ENCODE data around the gene ZC3H12D. TPM values are rescaled to one million over a fixed set of nuclear protein-coding genes. Genes with fewer than 3 reads are reported as not detected.
A peak's percentile ranks its signal among the peaks of the same experiment; 100 is the strongest.

ZC3H12D gene
- total and polyA plus RNA-seq, 2 donors (not counting 1 experiment from before 2014, with no cell fraction given): 63.1 to 190 TPM

DNA sequence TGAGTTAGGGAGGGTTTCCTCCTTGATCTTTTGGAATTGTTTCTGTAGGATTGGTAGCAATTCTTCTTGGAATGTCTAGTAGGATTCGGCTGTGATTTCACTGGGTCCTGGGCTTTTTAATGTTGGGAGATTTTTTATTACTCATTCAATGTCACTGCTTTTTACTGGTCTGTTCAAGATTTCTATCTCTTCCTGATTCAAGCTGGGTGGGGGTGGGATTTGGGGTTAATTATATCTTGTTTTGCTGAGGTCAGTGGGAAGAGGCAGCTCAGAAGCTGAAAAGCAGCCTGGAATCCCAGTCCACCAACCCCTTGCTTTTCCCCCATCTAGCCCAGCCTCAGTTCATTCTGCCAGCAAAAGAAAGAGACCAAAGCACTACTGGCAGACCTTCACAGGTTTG is 45.2 kb downstream of the ZC3H12D start:
- Histone ChIP-seq H3K4me3 (ENCODE audit: control extremely low read depth in 1 of 5, extremely low read depth in 1 of 5, insufficient read depth in 1 of 5, low read depth in 2 of 5, low read length in 4 of 5) (no peak overlapping the region), H3K79me2 (ENCODE audit: control insufficient read depth, insufficient read depth, low read length) (peaks cover 3% of the 10 kb centered on the region), H3K9ac (ENCODE audit: low read length) (no peak overlapping the region), H3K4me1 (ENCODE audit: control insufficient read depth in 2 of 2, insufficient read depth in 2 of 2, low read length in 2 of 2) (peaks cover 4 to 6% of the 10 kb centered on the region in 2 donors), H3K27me3 (replicated peaks in 1 of 4; ENCODE audit: control extremely low read depth in 1 of 4, control insufficient read depth in 3 of 4, insufficient read depth in 4 of 4, low read length in 3 of 4) (no peaks in the 10 kb centered on the region), H3K36me3 (replicated peaks in 1 of 2; ENCODE audit: control extremely low read depth in 1 of 2, control insufficient read depth in 1 of 2, extremely low read depth in 1 of 2, insufficient read depth in 2 of 2, low read length in 1 of 2) (no peaks in the 10 kb centered on the region), H3K9me3 (ENCODE audit: control extremely low read depth in 1 of 3, control insufficient read depth in 2 of 3, insufficient read depth in 1 of 3, low read length in 2 of 3) (peaks cover 0 to 2% (median 0%) of the 10 kb centered on the region in 3 donors), H3K27ac (ENCODE audit: low read length in 2 of 2) (no peak overlapping the region), H4K20me1 (ENCODE audit: control insufficient read depth, insufficient read depth, low read length, poor library complexity, severe bottlenecking) (no peaks in the 10 kb centered on the region), H2AFZ (ENCODE audit: insufficient read depth, low read depth, low read length, poor library complexity, severe bottlenecking) (no peak overlapping the region), H3K4me2 (replicated peaks; ENCODE audit: low read depth, low read length, poor library complexity, severe bottlenecking) (no peak overlapping the region)
- ChIA-PET CTCF (interaction anchor here (0.6 to 2.5 kb wide), 3 partner anchors 8 to 171 kb away, joined by 4 to 16 read pairs (median 10); no protein-coding TSS in a partner anchor), POLR2A (interaction anchor here (0.8 kb wide), 1 partner anchor 21 kb away, joined by 4 read pairs; no protein-coding TSS in a partner anchor)
- TF ChIP-seq, protein P1, sequence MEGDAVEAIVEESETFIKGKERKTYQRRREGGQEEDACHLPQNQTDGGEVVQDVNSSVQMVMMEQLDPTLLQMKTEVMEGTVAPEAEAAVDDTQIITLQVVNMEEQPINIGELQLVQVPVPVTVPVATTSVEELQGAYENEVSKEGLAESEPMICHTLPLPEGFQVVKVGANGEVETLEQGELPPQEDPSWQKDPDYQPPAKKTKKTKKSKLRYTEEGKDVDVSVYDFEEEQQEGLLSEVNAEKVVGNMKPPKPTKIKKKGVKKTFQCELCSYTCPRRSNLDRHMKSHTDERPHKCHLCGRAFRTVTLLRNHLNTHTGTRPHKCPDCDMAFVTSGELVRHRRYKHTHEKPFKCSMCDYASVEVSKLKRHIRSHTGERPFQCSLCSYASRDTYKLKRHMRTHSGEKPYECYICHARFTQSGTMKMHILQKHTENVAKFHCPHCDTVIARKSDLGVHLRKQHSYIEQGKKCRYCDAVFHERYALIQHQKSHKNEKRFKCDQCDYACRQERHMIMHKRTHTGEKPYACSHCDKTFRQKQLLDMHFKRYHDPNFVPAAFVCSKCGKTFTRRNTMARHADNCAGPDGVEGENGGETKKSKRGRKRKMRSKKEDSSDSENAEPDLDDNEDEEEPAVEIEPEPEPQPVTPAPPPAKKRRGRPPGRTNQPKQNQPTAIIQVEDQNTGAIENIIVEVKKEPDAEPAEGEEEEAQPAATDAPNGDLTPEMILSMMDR (IDR thresholded peaks at IDR 0.05): no peak
- no peak for TF ChIP-seq EZH2 (IDR thresholded peaks at IDR 0.05; ENCODE audit: borderline replicate concordance, insufficient read depth, low read depth, low read length, poor library complexity, severe bottlenecking)
- no CpG with 5 or more reads among the region's 1 CpG for whole genome bisulfite sequencing (ENCODE audit: insufficient coverage)
- no peak overlapping the region for H3K27ac Mint-ChIP-seq
- H3K27me3 Mint-ChIP-seq: no peaks in the 10 kb centered on the region
- H3K9me3 Mint-ChIP-seq (ENCODE audit: insufficient read depth): no peaks in the 10 kb centered on the region
- H3K4me3 Mint-ChIP-seq: no peak overlapping the region
- intact Hi-C loops (cut with micrococcal nuclease): no loop called here
- DNase-seq: no peak
- H3K4me1 Mint-ChIP-seq: peaks cover 30% of the 10 kb centered on the region
- no peak for ATAC-seq (ENCODE audit: low read depth)

DNA sequence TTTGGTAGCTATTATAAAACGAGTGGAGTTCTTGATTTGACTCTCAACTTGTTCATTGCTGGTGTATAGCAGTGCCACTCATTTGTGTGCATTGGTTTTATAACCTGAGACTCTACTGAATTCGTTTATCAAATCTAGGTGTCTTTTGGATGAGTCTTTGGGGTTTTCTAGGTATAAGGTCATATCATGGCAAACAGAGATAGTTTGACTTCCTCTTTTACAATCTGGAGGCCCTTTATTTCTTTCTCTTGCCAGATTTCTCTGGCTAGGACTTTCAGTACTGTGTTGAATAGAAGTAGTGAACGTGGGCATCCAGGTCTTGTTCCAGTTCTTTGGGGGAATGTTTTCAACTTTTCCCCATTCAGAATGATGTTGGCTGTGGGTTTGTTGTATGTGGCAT is 46.0 kb downstream of the ZC3H12D start:
- DNase-seq (peak; percentile 31), ATAC-seq (ENCODE audit: low read depth) (peak; percentile 62)
- Mint-ChIP-seq H3K27ac (peak overlapping the region; percentile 41), H3K9me3 (ENCODE audit: insufficient read depth) (no peaks in the 10 kb centered on the region), H3K4me3 (peak overlapping the region; percentile 29), H3K27me3 (no peaks in the 10 kb centered on the region), H3K4me1 (peaks cover 29% of the 10 kb centered on the region)
- no peaks in the 10 kb centered on the region for H3K27me3 ChIP-seq (replicated peaks in 1 of 4; ENCODE audit: control extremely low read depth in 1 of 4, control insufficient read depth in 3 of 4, insufficient read depth in 4 of 4, low read length in 3 of 4)
- H2AFZ ChIP-seq (ENCODE audit: insufficient read depth, low read depth, low read length, poor library complexity, severe bottlenecking): peak overlapping the region; percentile 3
- TF ChIP-seq EZH2 (IDR thresholded peaks at IDR 0.05; ENCODE audit: borderline replicate concordance, insufficient read depth, low read depth, low read length, poor library complexity, severe bottlenecking): no peak
- TF ChIP-seq, protein P1 (IDR thresholded peaks at IDR 0.05): no peak
- POLR2A ChIA-PET: interaction anchor here (0.8 kb wide), 1 partner anchor 22 kb away, joined by 4 read pairs; no protein-coding TSS in a partner anchor
- no peak overlapping the region for H3K9ac ChIP-seq (ENCODE audit: low read length)
- H3K9me3 ChIP-seq (ENCODE audit: control extremely low read depth in 1 of 3, control insufficient read depth in 2 of 3, insufficient read depth in 1 of 3, low read length in 2 of 3): peaks cover 0 to under 1% (median 0%) of the 10 kb centered on the region in 3 donors
- no peak overlapping the region for H3K4me3 ChIP-seq (ENCODE audit: control extremely low read depth in 1 of 5, extremely low read depth in 1 of 5, insufficient read depth in 1 of 5, low read depth in 2 of 5, low read length in 4 of 5)
- CTCF ChIA-PET: interaction anchor here (0.8 kb wide), 1 partner anchor 77 kb away, joined by 3 read pairs; no protein-coding TSS in a partner anchor
- H4K20me1 ChIP-seq (ENCODE audit: control insufficient read depth, insufficient read depth, low read length, poor library complexity, severe bottlenecking): no peaks in the 10 kb centered on the region
- WGBS (ENCODE audit: insufficient coverage): 43% methylated on average over 2 of the region's 3 CpGs
- peaks cover 4 to 6% of the 10 kb centered on the region in 2 donors for H3K4me1 ChIP-seq (ENCODE audit: control insufficient read depth in 2 of 2, insufficient read depth in 2 of 2, low read length in 2 of 2)
- peaks cover 3% of the 10 kb centered on the region for H3K79me2 ChIP-seq (ENCODE audit: control insufficient read depth, insufficient read depth, low read length)
- intact Hi-C loops (cut with micrococcal nuclease): no loop called here
- no peak overlapping the region for H3K27ac ChIP-seq (ENCODE audit: low read length in 2 of 2)
- no peak overlapping the region for H3K4me2 ChIP-seq (replicated peaks; ENCODE audit: low read depth, low read length, poor library complexity, severe bottlenecking)
- H3K36me3 ChIP-seq (replicated peaks in 1 of 2; ENCODE audit: control extremely low read depth in 1 of 2, control insufficient read depth in 1 of 2, extremely low read depth in 1 of 2, insufficient read depth in 2 of 2, low read length in 1 of 2): no peaks in the 10 kb centered on the region

Data from B cell (primary cell).